NCI-H1092 treated with DMSO at 0.1 percent for 48 hours (cell line): ENCODE results near the gene RNASE2.
"Not testable (repeated sequence)": the region's sequence is repeated elsewhere in the genome, so short reads cannot be mapped to it uniquely, and the experiment has no call there.

Source experiments
- DNase-seq: peaks from one replicate; lab custom pipeline; 2025; lab: John Stamatoyannopoulos, UW

Gene RNASE2

DNA sequence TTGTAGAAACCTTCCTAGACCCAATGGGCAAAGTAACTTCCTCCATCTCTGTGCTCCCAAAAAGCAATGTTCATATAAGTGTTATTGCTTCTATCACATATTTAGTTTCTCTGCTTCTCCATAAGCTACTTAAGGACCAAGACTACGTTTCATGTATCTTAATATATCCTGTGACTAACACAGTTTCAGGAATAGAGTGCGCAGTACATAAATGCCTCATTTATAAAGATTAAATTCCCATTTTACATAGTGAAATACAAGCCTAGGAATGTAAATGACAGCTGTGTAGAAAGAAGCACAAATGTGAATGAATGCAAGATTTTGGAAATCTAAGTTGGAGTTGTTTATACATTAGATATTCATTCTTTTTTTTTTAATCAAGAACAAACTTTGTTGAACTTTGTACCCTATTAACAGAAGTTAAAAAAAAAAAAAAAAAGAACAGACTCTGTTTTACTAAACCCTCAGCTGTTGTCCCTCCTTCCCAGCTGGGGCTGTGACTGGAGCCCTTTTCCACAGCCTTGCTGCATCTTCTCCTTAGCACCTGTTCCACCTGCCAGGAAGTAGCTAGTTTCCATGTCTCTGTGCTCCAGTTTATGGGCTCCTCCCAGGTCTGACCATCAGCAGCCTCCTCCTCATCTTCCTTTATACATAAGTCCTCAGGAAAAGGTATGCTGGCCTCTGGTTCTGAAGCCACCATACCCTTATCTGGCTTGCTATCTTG, 27.5 kb downstream of the RNASE2 start:
- DNase-seq: no peak

DNA sequence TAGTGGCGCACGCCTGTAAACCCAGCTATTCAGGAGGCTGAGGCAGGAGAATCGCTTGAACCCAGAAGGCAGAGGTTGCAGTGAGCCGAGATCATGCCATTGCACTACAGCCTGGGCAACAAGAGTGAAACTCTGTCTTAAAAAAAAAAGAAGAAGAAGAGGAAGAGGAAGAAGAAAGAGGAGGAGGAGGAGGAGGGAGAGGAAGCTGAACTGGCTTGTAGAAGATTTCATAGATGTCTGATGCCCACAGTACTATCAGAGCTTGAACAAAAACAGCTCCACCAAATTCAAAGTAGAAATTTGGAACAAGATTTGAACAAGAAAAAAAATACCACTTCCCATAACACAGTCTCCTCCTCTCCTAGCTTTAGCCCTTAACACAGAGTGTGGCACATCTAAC, 30.4 kb downstream of the RNASE2 start:
- not testable (repeated sequence) for DNase-seq

DNA sequence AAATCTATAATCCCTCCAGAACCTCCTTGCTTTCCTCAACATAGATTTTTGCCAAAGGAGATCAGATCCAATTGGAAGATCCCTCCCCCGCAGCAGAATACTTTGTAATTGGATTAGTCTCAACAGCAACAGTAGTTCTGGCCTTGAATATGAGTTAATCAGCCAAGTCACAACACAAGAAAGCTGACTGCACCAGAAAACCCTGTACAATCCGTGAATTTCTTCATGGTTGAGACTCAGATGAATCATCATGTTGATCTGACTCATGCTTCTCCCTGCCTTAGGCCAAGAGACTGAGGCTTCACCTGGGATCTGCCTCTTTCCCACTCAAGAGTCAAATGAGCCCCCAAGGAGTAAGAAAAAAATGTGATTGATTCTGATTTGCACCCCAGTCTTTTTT, 31.5 kb downstream of the RNASE2 start:
- no peak for DNase-seq

DNA sequence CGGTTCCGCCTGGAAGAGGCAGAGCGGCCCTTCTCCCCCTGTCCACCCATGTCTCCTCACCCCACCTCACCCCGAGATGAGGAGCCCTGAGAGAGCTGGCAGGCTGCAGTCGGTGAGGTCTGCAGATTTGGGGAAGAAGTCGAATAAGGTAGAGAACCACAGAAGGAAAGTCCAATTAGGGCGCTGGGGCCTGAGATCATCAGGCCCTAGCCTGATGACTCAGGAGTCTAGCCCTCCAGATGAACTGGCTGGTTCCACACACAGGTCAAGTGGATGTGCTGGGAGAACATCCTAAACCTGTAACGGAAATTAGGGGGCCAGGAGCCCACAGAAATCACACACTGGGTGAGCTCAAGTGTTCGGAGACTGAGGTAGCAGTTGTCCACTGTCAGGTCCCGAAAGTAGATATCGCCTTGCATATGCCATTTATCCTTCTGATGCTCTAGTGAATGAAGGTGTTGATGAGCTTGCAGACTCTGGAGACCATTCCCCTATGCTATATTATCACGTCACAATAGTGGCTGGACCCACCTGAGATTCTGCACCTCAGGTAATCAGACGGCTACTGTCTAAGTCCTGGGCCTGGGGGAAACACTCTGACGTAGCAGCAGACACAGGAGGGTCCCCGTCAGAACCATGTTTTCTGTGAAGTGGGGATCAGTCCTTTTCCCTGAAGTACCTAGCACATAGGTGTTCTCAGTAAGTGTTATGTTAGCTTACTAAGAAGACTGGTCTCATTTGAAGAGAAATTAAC, 33.6 kb downstream of the RNASE2 start:
- DNase-seq: no peak

DNA sequence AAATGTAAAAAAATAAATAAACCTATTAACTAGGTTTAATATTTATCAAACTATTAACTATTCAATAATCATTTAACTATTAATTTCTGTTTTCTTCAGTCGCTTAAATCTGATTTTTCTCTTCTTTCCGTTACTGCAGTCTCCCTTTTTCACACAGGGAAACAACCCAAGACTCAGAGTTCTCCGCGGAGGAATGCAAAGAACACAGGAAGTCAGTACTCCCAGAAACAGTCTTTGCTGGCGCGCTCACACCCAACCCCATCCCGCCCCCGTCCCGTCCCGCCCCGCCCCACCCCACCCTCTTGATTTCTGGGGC, 34.1 kb downstream of the RNASE2 start:
- no peak for DNase-seq

DNA sequence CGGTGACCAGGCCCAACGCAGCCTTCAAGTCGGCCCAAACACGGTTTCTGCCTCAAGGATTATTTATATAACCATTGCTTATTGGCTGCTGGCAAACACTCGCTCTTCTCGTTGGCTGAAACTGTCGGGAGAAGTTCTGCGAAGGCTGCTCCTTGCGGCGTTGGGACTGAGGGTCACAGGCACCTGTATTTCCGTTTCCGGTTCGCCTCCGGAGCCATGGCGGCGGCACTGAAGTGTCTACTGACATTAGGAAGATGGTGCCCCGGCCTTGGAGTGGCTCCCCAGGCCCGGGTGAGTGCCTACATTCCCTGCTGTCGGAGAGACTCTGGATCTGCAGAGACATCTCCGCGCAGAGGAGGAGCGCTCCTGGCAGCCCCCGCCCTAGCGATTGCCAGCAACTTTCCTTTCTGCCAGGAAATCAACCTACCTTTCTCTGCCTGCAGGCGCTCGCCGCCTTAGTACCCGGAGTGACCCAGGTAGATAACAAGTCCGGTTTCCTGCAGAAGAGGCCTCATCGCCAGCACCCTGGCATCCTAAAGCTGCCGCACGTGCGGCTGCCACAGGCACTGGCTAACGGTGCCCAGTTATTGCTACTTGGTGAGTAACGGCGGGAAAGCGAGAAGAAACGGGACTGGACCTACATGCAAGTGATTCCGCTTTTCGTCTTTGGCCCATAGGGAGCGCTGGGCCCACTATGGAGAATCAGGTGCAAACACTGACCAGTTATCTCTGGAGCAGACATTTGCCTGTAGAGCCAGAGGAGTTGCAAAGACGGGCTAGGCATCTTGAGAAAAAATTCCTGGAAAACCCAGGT, 34.7 kb downstream of the RNASE2 start, which contains the start of gene METTL17:
TSS of gene METTL17 (plus strand) at position 194 of the 814 bp plus-strand sequence. CDS start at position 217, 23 bp downstream.
- DNase-seq: peak; percentile 87

DNA sequence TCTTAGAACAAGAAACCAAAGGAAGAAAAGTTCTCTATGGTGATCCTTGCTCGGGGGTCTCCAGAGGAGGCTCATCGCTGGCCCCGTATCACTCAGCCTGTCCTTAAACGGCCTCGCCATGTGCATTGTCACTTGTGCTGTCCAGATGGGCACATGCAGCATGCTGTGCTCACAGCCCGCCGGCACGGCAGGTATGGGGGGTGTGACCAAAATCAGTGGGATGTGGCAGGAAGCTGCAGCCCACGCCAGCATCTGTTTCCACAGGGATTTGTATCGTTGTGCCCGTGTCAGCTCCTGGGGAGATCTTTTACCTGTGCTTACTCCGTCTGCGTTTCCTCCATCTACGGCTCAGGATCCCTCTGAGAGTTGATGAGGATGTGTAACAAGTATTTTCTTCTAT, 41.2 kb downstream of the RNASE2 start:
- no peak for DNase-seq

DNA sequence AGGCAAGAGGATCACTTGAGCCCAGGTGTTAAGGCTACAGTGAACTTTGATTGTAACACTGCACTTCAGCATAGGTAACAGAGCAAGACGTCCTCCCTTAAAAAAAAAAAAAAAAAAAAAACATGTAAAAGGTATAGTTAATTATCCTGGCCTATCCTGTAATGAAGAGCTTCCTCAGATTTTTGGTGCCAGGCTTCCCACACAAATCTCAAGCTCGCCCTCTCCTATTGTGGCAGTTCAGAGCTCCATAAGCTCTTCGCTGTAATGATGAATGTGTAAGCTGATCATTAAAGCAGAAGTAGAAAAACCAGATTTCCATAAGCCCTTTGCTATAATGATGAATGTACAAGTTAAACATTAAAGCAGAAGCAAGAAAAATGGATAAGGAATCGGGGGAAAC, 41.8 kb downstream of the RNASE2 start:
- DNase-seq: no peak

DNA sequence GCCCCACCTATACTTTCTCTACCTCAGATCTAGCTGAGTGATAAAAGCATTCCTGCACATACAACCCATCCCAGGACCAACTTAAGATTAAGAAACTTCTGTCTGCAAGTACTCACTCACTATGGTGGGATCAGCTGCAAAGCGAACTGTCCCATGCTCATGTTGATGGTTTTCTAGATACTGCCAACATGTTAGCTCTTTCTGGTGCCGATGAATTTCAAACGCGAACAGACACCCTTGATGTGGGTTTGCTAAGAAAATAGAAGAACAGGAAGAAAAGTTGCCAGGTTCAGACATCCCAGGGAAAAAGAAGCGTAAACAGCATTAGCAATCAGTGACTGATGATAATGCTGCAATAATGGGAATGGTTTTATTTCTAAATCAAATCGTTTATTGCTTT, 42.3 kb downstream of the RNASE2 start:
- no peak for DNase-seq

DNA sequence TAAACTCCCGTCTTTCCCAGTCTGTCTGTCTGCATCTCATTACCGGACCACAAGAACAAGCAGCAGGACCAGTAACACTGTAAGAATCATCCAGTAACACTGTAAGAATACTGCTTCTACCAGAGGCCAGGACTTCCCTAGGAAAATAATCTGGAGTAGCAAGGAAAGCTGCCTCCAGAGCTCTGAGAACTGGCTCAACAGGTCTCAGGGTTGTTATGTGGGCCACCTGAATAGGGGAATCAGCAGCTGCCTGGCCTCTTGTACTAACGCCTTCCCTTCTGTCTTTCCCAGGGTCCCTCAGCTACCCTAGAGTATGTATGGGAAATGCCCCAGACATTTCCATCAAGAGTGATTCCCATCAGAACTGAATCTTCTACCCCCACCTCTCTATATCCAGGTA, 42.9 kb downstream of the RNASE2 start:
- DNase-seq: no peak

DNA sequence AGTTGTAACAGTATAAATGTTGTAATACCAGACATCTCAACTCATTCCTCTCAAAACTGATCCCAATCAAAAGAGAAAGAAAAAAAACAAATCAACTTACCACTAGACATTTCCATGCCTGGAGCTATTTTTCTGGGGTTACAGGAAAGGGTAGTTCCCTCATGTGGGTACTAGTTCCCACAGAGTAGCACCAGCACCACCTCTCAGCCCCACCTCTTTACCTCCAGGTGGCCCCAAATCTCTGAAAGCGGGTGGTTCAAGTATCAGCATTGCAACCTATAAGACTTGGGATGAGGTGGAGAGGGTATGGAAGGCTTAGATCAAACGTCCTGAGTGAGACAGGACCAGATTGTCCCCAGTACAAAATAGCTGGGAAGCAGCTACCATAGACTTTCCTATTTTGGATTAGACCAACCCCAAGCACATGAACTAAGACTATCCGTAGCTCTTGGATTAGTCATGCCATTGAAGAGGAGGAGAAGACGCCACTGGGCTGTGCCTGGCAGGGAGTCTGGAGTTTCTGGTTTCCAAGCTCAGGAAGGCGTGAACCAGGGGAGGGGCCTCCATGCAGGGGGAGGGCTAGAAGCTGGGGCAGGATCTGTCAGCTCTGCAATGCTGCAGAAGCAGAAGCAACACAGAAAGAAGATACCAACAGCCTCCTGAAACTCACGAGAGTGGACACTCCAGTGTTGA, 43.5 kb downstream of the RNASE2 start, which contains the start of gene SLC39A2:
TSS of gene SLC39A2 (plus strand) at position 620 of the 693 bp plus-strand sequence. CDS start 154 bp downstream, outside the sequence.
- DNase-seq: no peak

DNA sequence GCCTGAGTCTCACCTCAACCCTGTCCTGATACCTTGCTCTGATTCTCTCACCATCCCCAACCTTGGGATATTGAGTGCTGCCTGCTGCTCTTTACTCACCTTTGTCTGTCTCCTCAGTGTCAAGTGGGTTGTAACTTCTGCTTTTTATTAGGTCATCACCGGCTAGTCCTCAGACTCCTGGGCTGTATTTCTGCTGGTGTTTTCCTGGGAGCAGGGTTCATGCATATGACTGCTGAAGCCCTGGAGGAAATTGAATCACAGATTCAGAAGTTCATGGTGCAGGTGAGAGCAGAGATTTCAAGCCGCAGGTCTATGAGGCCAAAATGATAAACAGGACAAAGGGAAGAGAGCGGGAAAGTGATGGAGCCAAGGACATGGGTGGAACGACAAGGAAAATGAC, 44.3 kb downstream of the RNASE2 start:
- DNase-seq: no peak

DNA sequence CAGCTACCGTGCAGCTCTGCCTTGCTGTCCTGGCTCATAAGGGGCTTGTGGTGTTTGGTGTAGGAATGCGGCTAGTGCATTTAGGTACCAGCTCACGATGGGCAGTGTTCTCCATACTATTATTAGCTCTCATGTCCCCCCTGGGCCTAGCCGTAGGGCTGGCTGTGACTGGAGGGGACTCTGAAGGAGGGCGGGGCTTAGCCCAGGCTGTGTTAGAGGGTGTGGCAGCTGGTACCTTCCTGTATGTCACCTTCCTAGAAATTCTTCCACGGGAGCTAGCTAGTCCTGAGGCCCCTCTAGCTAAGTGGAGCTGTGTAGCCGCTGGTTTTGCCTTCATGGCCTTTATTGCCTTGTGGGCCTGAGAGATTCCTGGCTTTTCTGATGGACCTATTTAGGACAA, 45.9 kb downstream of the RNASE2 start:
- no peak for DNase-seq

DNA sequence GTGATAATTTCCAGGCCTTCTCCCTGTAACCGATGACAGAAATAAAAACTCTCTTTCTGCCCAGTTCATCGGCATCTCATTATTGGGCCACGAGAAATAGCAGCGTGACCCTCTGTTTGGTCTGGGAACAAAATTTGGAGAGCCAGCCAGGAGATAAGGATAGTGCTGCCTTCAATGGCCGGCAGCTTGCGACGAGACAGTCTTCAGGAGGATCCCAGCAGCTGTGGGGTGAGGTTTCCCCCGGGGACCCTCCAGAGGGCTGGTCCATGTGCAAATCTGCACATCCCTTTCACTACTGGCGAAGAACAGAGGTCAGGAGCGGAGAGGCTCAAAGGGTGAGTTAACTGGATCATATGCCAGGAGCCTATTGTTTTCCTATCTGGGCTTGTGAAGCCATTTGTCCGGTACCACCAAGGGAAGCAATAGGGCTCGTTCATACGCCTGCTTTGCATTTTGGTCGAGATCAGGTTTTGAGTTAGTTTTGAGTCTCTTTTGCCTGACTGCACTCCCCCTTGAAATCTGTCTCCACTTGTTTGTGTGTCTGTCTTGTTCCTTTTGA, 48.6 kb downstream of the RNASE2 start:
- DNase-seq: no peak
